CD4-positive, alpha-beta memory T cell (primary cell): ENCODE data around the gene OR2T4. TPM values are rescaled to one million over a fixed set of nuclear protein-coding genes. Genes with fewer than 3 reads are reported as not detected.
A peak's percentile ranks its signal among the peaks of the same experiment; 100 is the strongest.

Experiments
- CTCF ChIA-PET: fragments of 350-600 bp; sonication (Branson Sonifier 250); formaldehyde crosslinking; loops from one replicate; lab custom pipeline; 2021; ENCODE audit warnings: inconsistent platforms; ENCODE audit not compliant: partially characterized antibody; lab: Charles Lee
- POLR2A ChIA-PET: fragments of 350-600 bp; sonication (Branson Sonifier 250); formaldehyde crosslinking; loops from one replicate; lab custom pipeline; 2021; ENCODE audit not compliant: partially characterized antibody; lab: Charles Lee
- DNase-seq, 5 donors: peaks; one replicate each; pipeline versions ENCODE4 v3.0.0 to v3.0.0-alpha.2; 2020 to 2022; ENCODE audit warnings: mixed read lengths in 1 of 5
- H3K27ac ChIP-seq: one replicate; pipeline ENCODE4 v1.7.0; 2013; ENCODE audit warnings: low read depth, low read length
- H3K27me3 ChIP-seq: 2 replicates; pipeline ENCODE4 v1.7.0; 2013; ENCODE audit warnings: mild to moderate bottlenecking, low read length, moderate library complexity; ENCODE audit not compliant: insufficient read depth
- H3K36me3 ChIP-seq: 2 replicates; pipeline ENCODE4 v1.7.0; 2013; ENCODE audit warnings: mild to moderate bottlenecking, low read length, moderate library complexity; ENCODE audit not compliant: insufficient read depth
- H3K4me1 ChIP-seq: 2 replicates; pipeline ENCODE4 v1.7.0; 2013; ENCODE audit warnings: mild to moderate bottlenecking, low read length, moderate library complexity; ENCODE audit not compliant: insufficient read depth
- H3K4me3 ChIP-seq, 2 donors: one replicate each; pipeline ENCODE4 v1.7.0; 2013; ENCODE audit warnings: low read length in 2 of 2, mild to moderate bottlenecking in 1 of 2
- H3K9me3 ChIP-seq, 2 donors: one replicate each; pipeline ENCODE4 v1.7.0; 2013; ENCODE audit warnings: low read length in 2 of 2, control low read depth in 1 of 2; ENCODE audit not compliant: control insufficient read depth in 1 of 2
- H3K27ac Mint-ChIP-seq, 7 donors: one replicate each; pipeline ENCODE4 v1.8.0; 2020 to 2021; ENCODE audit warnings: mixed read lengths in 7 of 7, mild to moderate bottlenecking in 6 of 7, inconsistent platforms in 3 of 7, moderate library complexity in 3 of 7
- H3K27me3 Mint-ChIP-seq, 2 donors: one replicate each; pipeline ENCODE4 v1.8.0; 2020 to 2021; ENCODE audit warnings: mixed read lengths in 2 of 2
- H3K36me3 Mint-ChIP-seq, 2 donors: one replicate each; pipeline ENCODE4 v1.8.0; 2020 to 2021; ENCODE audit warnings: mixed read lengths in 2 of 2, inconsistent platforms in 1 of 2, mild to moderate bottlenecking in 1 of 2
- H3K4me1 Mint-ChIP-seq, 4 donors: one replicate each; pipeline ENCODE4 v1.8.0; 2020 to 2021; ENCODE audit warnings: mixed read lengths in 4 of 4, mild to moderate bottlenecking in 1 of 4
- H3K4me3 Mint-ChIP-seq, 8 donors: one replicate each; pipeline ENCODE4 v1.8.0; 2020 to 2021; ENCODE audit warnings: mixed read lengths in 8 of 8, mild to moderate bottlenecking in 7 of 8, moderate library complexity in 6 of 8, inconsistent platforms in 3 of 8
- H3K9me3 Mint-ChIP-seq, 8 donors: one replicate each; pipeline ENCODE4 v1.8.0; 2020 to 2021; ENCODE audit warnings: mixed read lengths in 8 of 8, mild to moderate bottlenecking in 5 of 8, inconsistent platforms in 3 of 8, moderate library complexity in 1 of 8
- intact Hi-C: fragments of 100-400 bp; cut with micrococcal nuclease; formaldehyde crosslinking; loops from one replicate; pipeline ENCODE4 v1.15.1; 2023
- polyA plus RNA-seq, 2 donors: library from polyadenylated mRNA; unstranded; fragments of 300-500 nt; fragmentation: Illumina TruSeq; gene quantifications; one replicate each; pipeline ENCODE4 v1.2.3, GENCODE V29; 2021
- total RNA-seq, 2 experiments: library from RNA; stranded (reverse); gene quantifications; one replicate each; pipeline ENCODE4 v1.2.3, GENCODE V29; 2021

Gene OR2T4
- total and polyA plus RNA-seq, 4 experiments from 2014 or later, result not detected

DNA sequence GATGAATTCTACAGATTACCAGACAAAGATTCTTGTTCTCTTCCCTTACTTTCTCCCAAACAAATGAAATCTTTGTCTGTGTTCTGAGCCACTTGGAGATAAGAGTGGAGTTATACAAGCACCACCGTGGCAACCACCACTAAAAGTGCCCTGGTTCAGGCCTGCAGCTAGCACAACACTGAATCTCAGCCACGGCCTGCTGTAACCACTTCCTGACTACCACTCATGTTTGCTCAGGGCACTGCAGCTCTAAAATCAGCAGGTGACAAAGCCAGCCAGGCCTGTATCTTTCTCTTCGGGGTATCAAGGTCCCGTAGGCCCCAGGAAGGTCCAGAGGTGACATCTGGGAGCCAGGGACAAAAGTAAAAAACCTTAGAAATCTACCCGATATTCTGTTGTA, 10.9 kb downstream of the OR2T4 start:
- intact Hi-C loops, result no loop called here
- Histone ChIP-seq H3K9me3 (no peaks in the 10 kb centered on the region), H3K4me3 (no peak overlapping the region), H3K27me3 (no peaks in the 10 kb centered on the region), H3K36me3 (no peaks in the 10 kb centered on the region), H3K4me1 (no peaks in the 10 kb centered on the region), H3K27ac (no peak overlapping the region)
- Mint-ChIP-seq H3K4me1 (peaks cover 0 to 7% (median under 1%) of the 10 kb centered on the region in 4 donors), H3K27me3 (peaks cover 0 to 5% of the 10 kb centered on the region in 2 donors), H3K4me3 (no peak overlapping the region), H3K36me3 (no peaks in the 10 kb centered on the region), H3K9me3 (peaks cover 0 to 6% (median 0%) of the 10 kb centered on the region in 8 donors), H3K27ac (no peak overlapping the region)
- ChIA-PET CTCF (no interaction called here), POLR2A (no interaction called here)
- peak in 1 of 5 donors; percentile 8 for DNase-seq

DNA sequence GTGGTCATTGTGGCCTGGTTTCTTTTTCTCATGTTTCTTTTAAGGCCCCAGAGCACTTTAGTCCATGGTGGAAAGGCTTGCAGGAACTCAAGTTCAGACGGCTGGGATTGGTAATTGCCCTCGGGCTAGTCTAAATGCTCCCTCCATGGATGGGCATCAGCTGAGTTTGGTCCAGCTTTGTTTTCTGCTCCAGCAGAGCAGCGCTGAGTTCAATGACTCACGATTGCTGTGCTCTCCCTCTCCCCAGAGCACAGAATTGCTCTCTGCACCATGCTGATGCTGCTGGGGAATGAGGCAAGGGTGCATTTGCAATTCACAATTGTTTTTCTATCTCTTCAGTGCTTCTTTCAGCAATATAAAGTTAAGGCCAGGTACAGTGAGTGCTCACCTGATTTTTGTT, 12.3 kb downstream of the OR2T4 start:
- Histone ChIP-seq H3K27me3 (no peaks in the 10 kb centered on the region), H3K9me3 (no peaks in the 10 kb centered on the region), H3K4me3 (no peak overlapping the region), H3K27ac (no peak overlapping the region), H3K36me3 (no peaks in the 10 kb centered on the region), H3K4me1 (no peaks in the 10 kb centered on the region)
- Mint-ChIP-seq H3K27me3 (peaks cover 0 to 5% of the 10 kb centered on the region in 2 donors), H3K4me3 (no peak overlapping the region), H3K4me1 (peaks cover 0 to 7% (median under 1%) of the 10 kb centered on the region in 4 donors), H3K36me3 (no peaks in the 10 kb centered on the region), H3K9me3 (peaks cover 0 to 6% (median 0%) of the 10 kb centered on the region in 8 donors), H3K27ac (no peak overlapping the region)
- intact Hi-C loops, result no loop called here
- DNase-seq, result no peak
- CTCF ChIA-PET, result no interaction called here
- POLR2A ChIA-PET, result no interaction called here

GRCh38 chr1:248375446-248375845, 14.0 kb downstream of the OR2T4 start, which contains the start of gene OR2T6:
TSS of gene OR2T6 (plus strand) at chr1:248375746. CDS start at chr1:248387609, 11,863 bp downstream.
- ChIA-PET POLR2A (no interaction called here), CTCF (no interaction called here)
- H3K27me3 Mint-ChIP-seq, result peaks cover 0 to 8% of the 10 kb centered on the region in 2 donors
- H3K4me1 ChIP-seq, result no peaks in the 10 kb centered on the region
- H3K36me3 ChIP-seq, result no peaks in the 10 kb centered on the region
- no peaks in the 10 kb centered on the region for H3K36me3 Mint-ChIP-seq
- H3K27me3 ChIP-seq, result no peaks in the 10 kb centered on the region
- H3K27ac Mint-ChIP-seq, result peak within 1 kb of the TSS in 1 of 7 donors; percentile 39
- H3K4me3 Mint-ChIP-seq, result no peak within 1 kb of the TSS
- peaks cover 0 to 6% (median 0%) of the 10 kb centered on the region in 8 donors for H3K9me3 Mint-ChIP-seq
- intact Hi-C loops, result no loop called here
- no peak for DNase-seq
- no peak within 1 kb of the TSS for H3K4me3 ChIP-seq
- H3K9me3 ChIP-seq, result no peaks in the 10 kb centered on the region
- no peak within 1 kb of the TSS for H3K27ac ChIP-seq
- peaks cover 0 to 7% (median under 1%) of the 10 kb centered on the region in 4 donors for H3K4me1 Mint-ChIP-seq

DNA sequence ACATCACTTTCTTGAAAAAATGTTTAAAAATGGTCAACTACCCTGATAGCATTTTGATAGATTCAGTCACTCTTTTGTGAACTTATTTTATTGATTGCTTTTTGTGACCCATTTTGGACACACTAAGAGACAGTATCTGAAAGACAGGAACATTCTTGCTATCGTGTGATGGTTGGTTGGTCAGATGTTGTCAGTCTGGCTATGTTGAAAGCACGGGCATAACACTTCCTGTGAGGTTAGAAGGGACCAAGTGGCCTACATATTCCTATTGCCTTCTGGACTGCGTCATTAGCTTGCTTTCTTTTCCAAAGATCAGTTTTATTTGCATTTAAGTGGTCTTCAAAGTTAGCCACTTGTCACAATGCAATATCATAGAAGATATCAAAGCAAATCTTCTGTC, 15.5 kb downstream of the OR2T4 start:
- ChIA-PET POLR2A (no interaction called here), CTCF (no interaction called here)
- Histone ChIP-seq H3K27ac (no peak overlapping the region), H3K27me3 (no peaks in the 10 kb centered on the region), H3K9me3 (no peaks in the 10 kb centered on the region), H3K4me3 (no peak overlapping the region), H3K36me3 (no peaks in the 10 kb centered on the region), H3K4me1 (no peaks in the 10 kb centered on the region)
- H3K4me3 Mint-ChIP-seq, result no peak overlapping the region
- no peak overlapping the region for H3K27ac Mint-ChIP-seq
- H3K36me3 Mint-ChIP-seq, result no peaks in the 10 kb centered on the region
- DNase-seq, result no peak
- H3K27me3 Mint-ChIP-seq, result peaks cover 0 to 7% of the 10 kb centered on the region in 2 donors
- H3K4me1 Mint-ChIP-seq, result peaks cover 0 to 7% (median under 1%) of the 10 kb centered on the region in 4 donors
- intact Hi-C loops, result no loop called here
- peaks cover 0 to 1% (median 0%) of the 10 kb centered on the region in 8 donors for H3K9me3 Mint-ChIP-seq

DNA sequence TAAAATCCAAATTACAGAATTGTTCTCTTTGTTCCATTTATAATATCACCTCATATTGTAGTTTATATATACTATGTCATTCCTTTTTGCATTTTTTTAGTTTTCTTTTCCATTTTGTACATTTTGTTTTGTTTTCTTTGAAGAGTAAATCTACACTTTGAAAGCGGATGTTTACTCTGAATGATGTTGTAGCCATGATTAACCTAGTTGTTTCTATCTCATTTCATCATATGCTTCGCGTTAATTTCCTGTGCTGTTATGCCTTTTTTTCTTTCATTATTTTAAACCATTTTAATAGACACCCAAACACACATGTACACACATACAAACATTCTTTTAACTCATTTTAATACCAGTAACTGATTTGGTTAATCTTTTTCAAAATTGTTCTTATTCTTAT, 19.4 kb downstream of the OR2T4 start:
- no peaks in the 10 kb centered on the region for H3K9me3 Mint-ChIP-seq
- peaks cover 0 to 6% of the 10 kb centered on the region in 2 donors for H3K27me3 Mint-ChIP-seq
- no peak for DNase-seq
- no peaks in the 10 kb centered on the region for H3K9me3 ChIP-seq
- H3K36me3 ChIP-seq, result no peaks in the 10 kb centered on the region
- H3K4me3 ChIP-seq, result no peak overlapping the region
- no peak overlapping the region for H3K27ac Mint-ChIP-seq
- H3K27ac ChIP-seq, result no peak overlapping the region
- H3K4me3 Mint-ChIP-seq, result no peak overlapping the region
- no peaks in the 10 kb centered on the region for H3K36me3 Mint-ChIP-seq
- no peaks in the 10 kb centered on the region for H3K27me3 ChIP-seq
- no peaks in the 10 kb centered on the region for H3K4me1 ChIP-seq
- intact Hi-C loops, result no loop called here
- POLR2A ChIA-PET, result no interaction called here
- CTCF ChIA-PET, result no interaction called here
- no peaks in the 10 kb centered on the region for H3K4me1 Mint-ChIP-seq

DNA sequence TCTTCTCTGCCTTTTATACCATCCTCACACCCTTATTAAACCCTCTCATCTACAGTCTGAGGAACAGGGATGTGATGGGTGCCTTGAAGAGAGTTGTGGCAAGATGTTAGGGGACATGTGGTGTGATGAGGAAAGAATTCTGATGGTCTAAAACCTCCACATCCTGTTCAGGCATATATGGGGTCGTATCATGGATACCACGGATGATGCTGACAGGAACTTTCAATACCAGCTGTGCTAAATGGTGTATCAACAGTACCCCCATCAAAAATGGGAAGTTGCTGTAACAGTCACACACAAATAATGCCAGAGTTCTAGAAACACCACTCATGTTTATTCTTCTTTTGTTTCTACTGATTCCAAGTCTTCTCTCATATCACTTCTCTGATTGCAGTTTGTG, 27.0 kb downstream of the OR2T4 start:
- intact Hi-C loops, result no loop called here
- Histone ChIP-seq H3K27me3 (no peaks in the 10 kb centered on the region), H3K4me3 (no peak overlapping the region), H3K36me3 (no peaks in the 10 kb centered on the region), H3K9me3 (no peaks in the 10 kb centered on the region), H3K27ac (no peak overlapping the region), H3K4me1 (no peaks in the 10 kb centered on the region)
- ChIA-PET CTCF (no interaction called here), POLR2A (no interaction called here)
- Mint-ChIP-seq H3K4me1 (no peaks in the 10 kb centered on the region), H3K9me3 (peaks cover 0 to 3% (median 0%) of the 10 kb centered on the region in 8 donors), H3K36me3 (no peaks in the 10 kb centered on the region), H3K27ac (no peak overlapping the region), H3K4me3 (no peak overlapping the region), H3K27me3 (peaks cover 11 to 14% of the 10 kb centered on the region in 2 donors)
- no peak for DNase-seq

GRCh38 chr1:248393050-248393449, 31.6 kb downstream of the OR2T4 start:
- no peaks in the 10 kb centered on the region for H3K27me3 ChIP-seq
- no peaks in the 10 kb centered on the region for H3K4me1 Mint-ChIP-seq
- POLR2A ChIA-PET, result no interaction called here
- no peak for DNase-seq
- intact Hi-C loops, result no loop called here
- no peaks in the 10 kb centered on the region for H3K36me3 ChIP-seq
- H3K9me3 ChIP-seq, result no peaks in the 10 kb centered on the region
- no peak overlapping the region for H3K4me3 ChIP-seq
- peaks cover 13 to 17% of the 10 kb centered on the region in 2 donors for H3K27me3 Mint-ChIP-seq
- H3K36me3 Mint-ChIP-seq, result no peaks in the 10 kb centered on the region
- H3K4me3 Mint-ChIP-seq, result no peak overlapping the region
- H3K27ac Mint-ChIP-seq, result no peak overlapping the region
- CTCF ChIA-PET, result no interaction called here
- H3K4me1 ChIP-seq, result no peaks in the 10 kb centered on the region
- H3K9me3 Mint-ChIP-seq, result peaks cover 0 to 17% (median 8%) of the 10 kb centered on the region in 8 donors
- H3K27ac ChIP-seq, result no peak overlapping the region

- ChIA-PET POLR2A (no interaction called here), CTCF (no interaction called here)
- H3K36me3 ChIP-seq, result no peaks in the 10 kb centered on the region
- no peaks in the 10 kb centered on the region for H3K27me3 ChIP-seq
- Mint-ChIP-seq H3K9me3 (peaks cover 0 to 3% (median 0%) of the 10 kb centered on the region in 8 donors), H3K27ac (no peak within 1 kb of the TSS), H3K4me1 (no peaks in the 10 kb centered on the region), H3K4me3 (no peak within 1 kb of the TSS), H3K27me3 (no peaks in the 10 kb centered on the region), H3K36me3 (no peaks in the 10 kb centered on the region)
- intact Hi-C loops, result no loop called here
- H3K27ac ChIP-seq, result no peak within 1 kb of the TSS
- no peak for DNase-seq
- no peaks in the 10 kb centered on the region for H3K9me3 ChIP-seq
- no peak within 1 kb of the TSS for H3K4me3 ChIP-seq
- no peaks in the 10 kb centered on the region for H3K4me1 ChIP-seq
Observed at GRCh38 chr1:248402748-248403147, 41.3 kb downstream of the OR2T4 start, which contains the start of gene OR2T1. TSS of gene OR2T1 (plus strand) at chr1:248403048. CDS start at chr1:248406148, 3,100 bp downstream.
